Activated CD4-positive, alpha-beta T cell treated with anti-CD3 and anti-CD28 coated beads, Interleukin-2, amount 50 U/mL, for 24 hours (primary cell): Measurements from ENCODE around the gene DCTN2.
"Not testable (repeated sequence)": the region's sequence is repeated elsewhere in the genome, so short reads cannot be mapped to it uniquely, and the experiment has no call there.

ENCODE experiments used
- DNase-seq, 2 donors: peaks; one replicate each; pipeline ENCODE4 v3.0.0-alpha.2; 2020; ENCODE audit warnings: low read depth in 1 of 2, low spot score in 1 of 2

DCTN2 gene

DNA sequence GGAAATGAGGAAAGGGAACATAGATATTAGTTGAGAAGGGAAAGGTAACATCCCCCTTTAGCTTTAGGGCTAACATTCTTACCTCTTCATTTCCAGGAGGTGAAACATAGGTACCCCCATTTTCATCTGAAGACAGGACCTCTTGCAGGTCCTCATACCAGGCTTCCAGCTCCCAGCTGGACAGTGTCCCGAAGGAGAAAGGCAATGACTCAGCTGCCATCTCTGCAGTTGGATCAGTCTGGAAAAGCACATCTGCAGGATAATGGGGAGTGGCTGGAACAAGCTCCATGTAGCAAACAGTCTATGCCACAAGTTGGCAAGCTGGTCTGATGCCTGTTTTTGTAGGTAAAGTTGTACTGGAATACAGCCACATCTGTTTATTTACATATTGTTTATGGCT lies 29.8 kb downstream of the DCTN2 start:
- no peak for DNase-seq

DNA sequence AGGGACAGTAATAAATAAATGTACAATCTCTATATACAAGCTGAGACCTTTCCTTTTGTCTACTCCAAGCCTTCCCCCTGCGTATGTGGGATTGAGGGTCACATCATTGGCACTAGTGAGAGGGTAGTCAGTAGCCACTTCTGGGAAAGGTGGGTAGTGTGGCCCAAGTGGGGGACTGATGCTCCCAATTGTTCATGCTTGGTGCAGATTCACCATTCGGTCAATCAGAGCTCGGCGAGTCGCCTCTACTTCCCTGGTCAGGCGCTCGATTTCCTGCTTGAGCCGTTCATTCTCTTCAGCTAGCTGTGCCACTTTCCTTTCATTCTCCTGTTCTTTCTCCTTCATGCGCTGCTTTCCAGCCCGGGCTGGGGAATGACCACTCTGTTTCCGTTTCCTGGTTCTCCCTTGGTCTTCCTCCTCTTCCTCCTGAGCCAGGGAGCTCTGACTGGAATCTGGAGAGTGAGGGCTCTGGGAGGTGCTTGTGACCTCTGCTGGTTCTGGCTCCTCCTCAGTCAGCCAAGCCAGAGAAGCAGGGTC lies 30.3 kb downstream of the DCTN2 start:
- DNase-seq, result no peak

DNA sequence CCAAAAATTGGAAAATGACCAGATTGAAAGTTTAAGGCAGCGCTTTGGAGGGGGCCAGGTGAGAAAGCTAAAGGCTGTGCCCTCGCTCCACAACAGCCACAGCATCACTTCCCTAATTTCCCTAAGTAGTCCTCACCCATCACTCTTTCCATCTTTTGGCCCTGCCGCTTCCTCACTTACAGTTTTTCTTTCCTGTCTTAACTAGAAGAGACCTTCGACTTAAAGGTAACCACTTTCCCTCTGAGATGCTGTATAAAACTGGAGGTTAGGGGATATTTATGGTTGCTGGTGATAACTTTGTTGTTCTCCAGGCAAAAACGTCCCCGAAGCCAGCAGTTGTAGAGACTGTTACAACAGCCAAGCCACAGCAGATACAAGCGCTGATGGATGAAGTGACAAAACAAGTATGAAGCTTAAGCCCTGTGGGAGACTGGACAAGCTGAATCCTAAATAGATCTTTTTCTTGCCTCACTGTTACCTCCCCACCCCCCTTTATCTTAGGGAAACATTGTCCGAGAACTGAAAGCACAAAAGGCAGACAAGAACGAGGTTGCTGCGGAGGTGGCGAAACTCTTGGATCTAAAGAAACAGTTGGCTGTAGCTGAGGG lies 31.0 kb downstream of the DCTN2 start:
- no peak for DNase-seq

DNA sequence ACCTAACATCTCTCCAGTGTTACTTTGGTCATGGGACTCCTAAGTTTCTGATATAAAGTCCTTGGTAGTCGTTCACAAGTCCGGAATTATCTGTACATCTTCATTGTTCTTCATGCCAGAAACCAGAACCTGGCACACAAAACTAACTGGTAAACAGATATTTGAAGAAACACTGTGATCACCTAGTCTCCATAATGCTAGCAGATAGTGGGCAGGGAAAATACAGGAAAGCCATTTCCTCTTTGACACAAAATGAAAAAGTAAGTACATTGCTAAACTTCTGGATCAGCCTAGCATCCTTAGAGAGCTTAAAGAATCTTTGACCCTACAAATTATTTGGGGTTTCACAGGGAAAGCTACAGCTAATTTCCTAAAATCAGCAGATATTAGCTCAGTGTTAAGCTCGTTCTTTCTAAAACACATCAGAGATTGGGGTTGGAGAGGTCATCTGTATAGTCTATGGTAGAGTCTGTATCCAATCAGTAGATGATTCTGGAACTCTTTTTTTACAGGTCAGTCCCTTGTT lies 31.5 kb downstream of the DCTN2 start:
- DNase-seq, result no peak

DNA sequence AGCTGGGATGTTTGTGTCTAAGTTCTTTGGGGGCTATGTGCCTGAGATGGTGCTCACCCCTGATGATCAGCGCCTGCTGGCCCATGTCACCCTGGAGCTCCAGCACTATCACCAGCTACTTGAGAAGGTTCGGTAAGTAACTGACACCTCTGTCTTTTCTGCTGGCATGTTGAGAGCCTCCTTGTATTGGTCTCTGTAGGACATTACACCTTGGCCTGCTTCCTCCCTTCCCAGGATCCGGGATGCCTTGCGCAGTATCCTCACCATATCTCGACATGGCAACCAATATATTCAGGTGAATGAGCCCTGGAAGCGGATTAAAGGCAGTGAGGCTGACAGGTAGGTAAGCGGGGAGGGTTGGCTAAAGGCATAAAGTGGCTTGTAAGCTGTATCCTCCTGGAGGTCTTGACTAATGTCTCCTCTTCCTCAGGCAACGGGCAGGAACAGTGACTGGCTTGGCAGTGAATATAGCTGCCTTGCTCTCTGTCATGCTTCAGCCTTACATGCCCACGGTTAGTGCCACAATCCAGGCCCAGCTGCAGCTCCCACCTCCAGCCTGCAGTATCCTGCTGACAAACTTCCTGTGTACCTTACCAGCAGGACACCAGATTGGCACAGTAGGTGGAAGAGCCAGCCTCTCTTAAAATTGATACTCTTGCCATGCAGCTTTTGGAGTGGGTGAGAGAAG lies 32.1 kb downstream of the DCTN2 start:
- DNase-seq, result no peak

DNA sequence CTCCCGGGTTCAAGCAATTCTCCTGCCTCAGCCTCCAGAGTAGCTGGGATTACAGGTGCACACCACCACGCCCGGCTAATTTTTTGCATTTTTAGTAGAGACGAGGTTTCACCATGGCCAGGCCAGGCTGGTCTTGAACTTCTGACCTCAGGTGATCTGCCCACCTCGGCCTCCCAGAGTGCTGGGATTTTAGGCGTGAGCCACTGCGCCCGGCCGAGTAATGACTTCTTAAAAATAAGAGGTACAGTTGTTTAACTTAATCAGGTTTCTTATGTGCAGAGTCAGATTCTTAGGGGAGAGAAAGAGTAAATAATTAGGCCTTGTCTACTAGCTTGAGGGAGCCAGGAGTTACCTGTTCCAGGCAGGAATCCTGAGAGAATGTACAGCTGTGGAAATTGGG lies 32.7 kb downstream of the DCTN2 start:
- not testable (repeated sequence) for DNase-seq

DNA sequence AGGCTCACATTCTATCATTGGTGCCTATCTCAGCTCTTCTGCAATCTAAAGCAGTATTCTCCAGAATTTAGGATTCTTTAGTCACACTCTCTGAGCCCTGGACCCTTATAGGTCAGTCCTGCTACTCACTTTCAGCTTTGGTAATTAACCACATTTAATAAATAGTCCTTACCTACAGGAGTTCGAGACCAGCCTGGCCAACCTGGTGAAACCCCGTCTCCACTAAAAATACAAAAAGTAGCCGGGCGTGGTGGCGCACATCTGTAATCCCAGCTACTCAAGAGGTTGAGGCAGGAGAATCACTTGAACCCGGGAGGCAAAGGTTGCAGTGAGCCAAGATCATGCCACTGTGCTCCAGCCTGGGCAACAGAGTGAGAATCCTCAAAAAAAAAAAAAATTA lies 33.3 kb downstream of the DCTN2 start:
- DNase-seq, result not testable (repeated sequence)

DNA sequence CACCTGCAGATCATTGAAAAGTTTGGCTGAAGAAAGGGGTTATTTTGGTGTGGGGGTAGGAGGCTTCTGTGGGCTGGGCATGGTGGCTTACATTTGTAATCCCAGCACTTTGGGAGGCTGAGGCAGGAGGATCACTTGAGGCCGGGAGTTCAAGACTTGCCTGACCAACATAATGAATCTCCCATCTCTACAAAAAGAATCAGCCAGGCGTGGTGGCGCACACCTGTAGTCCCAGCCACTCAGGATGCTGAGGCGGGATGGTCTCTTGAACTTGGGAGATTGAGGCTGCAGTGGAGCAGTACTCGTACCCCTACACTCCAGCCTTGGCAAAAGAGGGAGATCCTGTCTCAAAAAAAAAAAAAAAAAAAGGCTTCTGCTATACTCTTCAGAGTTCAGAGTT lies 33.7 kb downstream of the DCTN2 start:
- DNase-seq, result no peak

DNA sequence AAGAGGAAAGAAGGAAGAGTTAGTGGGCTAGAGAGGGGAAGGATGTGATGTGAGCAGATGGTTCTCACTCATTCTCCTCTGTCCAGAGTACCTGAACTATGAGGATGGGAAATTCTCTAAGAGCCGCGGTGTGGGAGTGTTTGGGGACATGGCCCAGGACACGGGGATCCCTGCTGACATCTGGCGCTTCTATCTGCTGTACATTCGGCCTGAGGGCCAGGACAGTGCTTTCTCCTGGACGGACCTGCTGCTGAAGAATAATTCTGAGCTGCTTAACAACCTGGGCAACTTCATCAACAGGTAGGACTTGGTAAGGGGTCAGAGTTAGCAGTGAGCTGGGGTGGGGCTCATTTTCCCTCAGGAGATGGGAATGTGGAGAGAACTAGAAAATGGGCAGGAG lies 34.3 kb downstream of the DCTN2 start:
- no peak for DNase-seq

DNA sequence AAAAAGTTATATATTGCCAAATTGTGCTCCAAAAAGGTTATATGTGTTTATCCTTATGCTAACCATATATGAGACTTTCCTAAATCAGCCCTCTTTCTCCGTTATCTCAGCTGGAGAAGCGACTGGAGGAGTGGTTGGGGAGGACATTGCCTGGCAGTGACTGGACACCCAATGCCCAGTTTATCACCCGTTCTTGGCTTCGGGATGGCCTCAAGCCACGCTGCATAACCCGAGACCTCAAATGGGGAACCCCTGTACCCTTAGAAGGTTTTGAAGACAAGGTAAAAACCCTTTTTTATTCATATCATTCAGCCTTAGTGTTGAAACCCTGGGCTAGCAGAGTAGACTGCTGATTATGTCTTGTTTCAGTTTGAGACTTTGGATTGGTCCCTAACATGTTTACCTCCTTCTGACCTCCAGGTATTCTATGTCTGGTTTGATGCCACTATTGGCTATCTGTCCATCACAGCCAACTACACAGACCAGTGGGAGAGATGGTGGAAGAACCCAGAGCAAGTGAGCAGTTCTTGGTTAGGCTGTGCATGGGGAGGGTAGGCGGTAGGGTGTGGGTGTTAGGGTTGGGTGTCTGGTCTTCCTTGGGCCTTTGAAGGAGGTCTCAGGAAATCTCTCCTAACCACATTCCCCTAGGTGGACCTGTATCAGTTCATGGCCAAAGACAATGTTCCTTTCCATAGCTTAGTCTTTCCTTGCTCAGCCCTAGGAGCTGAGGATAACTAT lies 35.2 kb downstream of the DCTN2 start:
- no peak for DNase-seq

DNA sequence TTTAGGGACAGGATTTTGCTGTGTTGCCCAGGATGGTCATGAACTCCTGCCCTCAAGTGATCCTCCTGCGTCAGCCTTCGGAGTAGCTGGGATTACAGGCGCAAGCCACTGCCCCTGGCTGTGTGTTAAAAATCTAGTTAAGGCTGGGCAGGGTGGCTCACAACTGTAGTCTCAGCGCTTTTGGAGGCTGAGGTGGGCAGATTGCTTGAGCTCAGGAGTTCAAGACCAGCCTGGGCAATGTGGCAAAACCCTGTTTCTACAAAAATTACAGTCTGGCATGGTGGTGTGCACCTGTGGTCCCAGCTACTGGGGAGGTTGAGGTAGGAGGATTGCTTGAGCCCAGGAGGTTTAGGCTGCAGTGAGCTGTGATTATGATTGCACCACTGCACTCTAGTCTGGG lies 35.8 kb downstream of the DCTN2 start:
- no peak for DNase-seq

DNA sequence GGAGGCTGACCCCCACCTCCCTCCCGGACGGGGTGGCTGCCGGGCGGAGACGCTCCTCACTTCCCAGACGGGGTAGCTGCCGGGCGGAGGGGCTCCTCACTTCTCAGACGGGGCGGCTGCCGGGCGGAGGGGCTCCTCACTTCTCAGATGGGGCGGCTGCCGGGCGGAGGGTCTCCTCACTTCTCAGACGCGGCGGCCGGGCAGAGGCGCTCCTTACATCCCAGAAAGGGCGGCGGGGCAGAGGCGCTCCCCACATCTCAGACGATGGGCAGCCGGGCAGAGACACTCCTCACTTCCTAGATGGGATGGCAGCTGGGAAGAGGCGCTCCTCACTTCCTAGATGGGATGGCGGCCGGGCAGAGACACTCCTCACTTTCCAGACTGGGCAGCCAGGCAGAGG lies 39.2 kb downstream of the DCTN2 start:
- not testable (repeated sequence) for DNase-seq

DNA sequence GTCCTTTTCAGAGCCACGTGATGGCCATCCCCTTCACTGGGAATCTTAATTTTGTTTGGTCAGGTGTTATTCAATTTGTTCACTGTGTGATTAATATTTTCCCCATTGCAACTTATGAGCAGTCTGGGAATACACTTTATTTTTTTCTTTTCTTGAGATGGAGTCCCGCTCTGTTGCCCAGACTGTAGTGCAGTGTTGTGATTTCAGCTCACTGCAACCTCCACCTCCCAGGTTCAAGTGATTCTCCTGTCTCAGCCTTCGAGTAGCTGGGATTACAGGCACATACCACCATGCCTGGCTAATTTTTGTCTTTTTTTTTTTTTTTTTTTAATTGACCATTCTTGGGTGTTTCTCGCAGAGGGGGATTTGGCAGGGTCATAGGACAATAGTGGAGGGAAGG lies 40.5 kb downstream of the DCTN2 start:
- not testable (repeated sequence) for DNase-seq

DNA sequence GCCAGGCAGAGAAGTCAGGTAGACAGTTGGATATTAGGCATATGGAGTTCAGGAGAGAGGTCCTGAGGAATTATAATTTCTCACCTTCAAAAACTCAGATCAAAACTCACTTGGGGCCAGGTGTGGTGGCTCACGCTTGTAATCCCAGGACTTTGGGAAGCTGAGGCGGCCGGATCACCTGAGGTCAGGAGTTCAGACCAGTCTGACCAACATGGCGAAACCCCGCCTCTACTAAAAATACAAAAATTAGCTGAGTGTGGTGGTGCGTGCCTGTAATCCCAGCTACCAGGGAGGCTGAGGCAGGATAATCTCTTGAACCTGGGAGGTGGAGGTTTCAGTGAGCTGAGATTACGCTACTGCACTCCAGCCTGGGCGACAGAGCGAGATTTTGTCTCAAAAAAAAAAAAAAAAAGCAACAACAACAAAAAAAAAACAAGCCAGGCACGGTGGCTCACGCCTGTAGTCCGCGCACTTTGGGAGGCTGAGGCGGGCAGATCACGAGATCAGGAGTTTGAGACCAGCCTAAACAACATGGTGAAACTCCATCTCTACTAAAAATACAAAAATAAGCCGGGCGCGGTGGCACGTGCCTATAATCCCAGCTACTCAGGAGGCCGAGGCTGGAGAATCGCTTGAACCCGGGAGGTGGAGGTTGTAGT lies 44.6 kb downstream of the DCTN2 start:
- not testable (repeated sequence) for DNase-seq

DNA sequence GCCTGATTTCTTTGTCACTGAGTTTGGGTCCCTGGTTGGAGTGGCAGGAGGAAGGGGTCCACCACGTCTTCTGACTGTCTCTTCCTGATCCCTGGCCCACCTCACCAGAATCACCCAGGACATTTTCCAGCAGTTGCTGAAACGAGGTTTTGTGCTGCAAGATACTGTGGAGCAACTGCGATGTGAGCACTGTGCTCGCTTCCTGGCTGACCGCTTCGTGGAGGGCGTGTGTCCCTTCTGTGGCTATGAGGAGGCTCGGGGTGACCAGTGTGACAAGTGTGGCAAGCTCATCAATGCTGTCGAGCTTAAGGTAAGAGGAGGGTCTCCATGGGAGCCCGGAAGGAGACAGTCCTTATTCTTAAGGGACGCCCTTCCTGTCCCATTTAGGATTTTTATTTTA lies 46.8 kb downstream of the DCTN2 start:
- DNase-seq, result no peak

DNA sequence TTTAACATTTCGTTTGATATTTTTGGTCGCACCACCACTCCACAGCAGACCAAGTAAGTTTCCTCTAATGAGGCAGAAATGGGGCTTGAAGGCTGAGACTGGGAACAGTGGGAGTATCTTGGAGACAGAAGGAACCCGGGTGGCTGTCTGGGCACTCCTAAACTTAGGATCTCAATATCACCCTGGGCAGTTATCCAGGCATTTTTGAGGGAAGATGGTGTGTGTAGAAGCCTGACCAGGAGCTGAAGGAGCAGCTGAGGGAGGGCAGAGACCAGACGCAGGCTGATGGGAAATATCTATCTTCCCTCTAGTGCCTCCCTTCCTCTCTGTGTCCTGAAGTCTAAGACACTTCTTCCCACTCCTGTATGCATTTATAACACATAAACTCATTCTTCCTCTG lies 48.4 kb downstream of the DCTN2 start:
- no peak for DNase-seq

DNA sequence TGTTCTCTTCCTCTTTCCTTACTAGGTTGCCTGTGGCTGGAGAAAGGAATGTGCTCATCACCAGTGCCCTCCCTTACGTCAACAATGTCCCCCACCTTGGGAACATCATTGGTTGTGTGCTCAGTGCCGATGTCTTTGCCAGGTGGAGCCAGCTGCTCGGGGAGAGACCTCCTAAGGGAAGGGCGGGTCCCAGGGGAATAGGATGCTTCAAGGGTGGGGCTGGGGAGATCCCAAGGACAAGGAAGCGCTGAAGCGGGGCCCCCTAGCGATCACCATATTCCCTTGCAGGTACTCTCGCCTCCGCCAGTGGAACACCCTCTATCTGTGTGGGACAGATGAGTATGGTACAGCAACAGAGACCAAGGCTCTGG lies 48.9 kb downstream of the DCTN2 start:
- no peak for DNase-seq

DNA sequence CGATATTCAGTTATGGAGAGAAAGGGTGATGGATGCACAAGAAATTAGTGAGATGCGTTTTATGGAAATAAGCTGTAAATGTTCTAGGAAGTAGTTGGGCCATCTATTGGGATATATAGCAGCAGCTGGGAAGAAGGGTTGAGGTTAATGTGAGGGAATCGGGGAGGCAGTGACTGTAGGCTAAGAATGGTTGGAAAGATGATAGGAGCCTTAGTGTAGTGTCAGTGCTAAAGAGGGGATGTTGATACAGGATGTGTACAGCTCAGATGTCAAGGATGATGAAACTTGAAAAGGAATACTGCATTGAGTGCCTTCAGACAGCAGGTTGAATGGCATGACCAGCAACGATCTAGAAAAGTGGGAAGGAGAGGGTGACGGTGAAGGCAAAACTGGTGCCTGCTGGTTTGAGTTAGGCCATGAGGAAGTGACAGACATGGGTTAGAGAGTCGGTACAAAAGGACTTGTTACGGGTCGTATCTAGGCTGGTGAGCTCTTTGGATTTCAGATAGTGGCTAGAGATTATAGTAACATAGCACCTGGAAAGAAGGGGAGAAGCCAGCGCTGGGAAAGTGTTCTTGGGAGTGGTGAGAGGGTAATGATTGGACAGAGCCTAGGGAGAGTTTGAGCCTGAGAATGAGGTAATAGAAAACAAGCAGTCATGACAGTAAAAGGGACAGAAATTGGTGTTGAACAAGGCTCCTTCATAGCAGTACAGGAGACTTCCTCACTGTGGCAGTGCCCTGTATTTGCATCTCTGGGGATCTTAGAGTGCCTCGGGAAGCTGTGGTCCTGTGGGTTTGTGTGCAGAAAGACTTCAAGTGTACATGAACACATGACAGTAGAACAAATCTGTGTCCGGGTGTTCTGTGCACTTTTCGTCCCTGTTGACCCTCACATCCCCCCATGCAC lies 49.5 kb downstream of the DCTN2 start:
- no peak for DNase-seq

DNA sequence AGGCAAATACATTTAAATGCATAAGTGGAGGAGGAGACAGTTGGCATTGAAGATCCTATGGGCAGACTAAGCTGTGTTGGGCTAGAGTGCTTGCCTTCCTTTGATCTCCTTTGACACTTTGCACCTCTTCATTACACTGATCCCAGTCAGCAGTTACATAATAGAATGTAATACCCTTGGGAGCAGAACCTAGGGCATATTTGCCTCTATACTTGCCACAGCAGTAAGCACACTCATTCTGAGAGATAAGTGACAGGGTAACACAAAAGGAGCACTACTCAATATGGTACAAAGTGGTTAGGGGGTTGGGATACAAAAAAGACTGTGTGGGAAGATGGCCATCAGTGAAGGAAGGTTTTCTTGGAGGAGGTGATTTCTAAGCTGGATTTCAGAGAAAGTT lies 50.2 kb downstream of the DCTN2 start:
- no peak for DNase-seq

DNA sequence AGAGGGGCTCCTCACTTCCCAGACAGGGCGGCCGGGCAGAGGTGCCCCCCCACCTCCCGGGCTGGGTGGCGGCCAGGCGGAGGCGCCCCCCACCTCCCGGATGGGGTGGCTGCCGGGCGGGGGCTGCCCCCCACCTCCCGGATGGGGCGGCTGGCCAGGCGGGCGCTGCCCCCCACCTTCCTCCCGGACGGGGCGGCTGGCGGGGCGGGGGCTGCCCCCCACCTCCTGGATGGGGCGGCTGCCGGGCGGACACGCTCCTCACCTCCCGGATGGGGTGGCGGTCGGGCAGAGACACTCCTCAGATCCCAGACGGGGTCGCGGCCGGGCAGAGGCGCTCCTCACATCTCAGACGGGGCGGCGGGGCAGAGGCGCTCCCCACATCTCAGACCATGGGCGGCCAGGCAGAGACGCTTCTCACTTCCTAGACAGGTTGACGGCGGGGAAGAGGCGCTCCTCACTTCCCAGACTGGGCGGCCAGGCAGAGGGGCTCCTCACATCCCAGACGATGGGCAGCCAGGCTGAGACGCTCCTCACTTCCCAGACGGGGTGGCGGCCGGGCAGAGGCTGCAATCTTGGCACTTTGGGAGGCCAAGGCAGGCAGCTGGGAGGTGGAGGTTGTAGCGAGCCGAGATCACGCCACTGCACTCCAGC lies 51.8 kb downstream of the DCTN2 start:
- DNase-seq, result not testable (repeated sequence)
